IMR-90 (cell line): ENCODE data around the gene PID1. TPM values are rescaled to one million over a fixed set of nuclear protein-coding genes. Genes with fewer than 3 reads are reported as not detected.

Experiments
- ATAC-seq: fragments of 200-7000 bp; cut with Tn5 transposase; 2 replicates; pipeline ENCODE4 v1.9.1; 2020; ENCODE audit warnings: low read depth, mild to moderate bottlenecking, moderate library complexity
- BruUV-seq: library from RNA; stranded (reverse); fragments of 400-500 nt; replicated peaks from 2 replicates; lab custom pipeline; 2021; lab: Mats Ljungman, UMichigan
- CTCF ChIA-PET: fragments of 300-600 bp; formaldehyde crosslinking; extraction: SDS; loops from one replicate; lab custom pipeline; 2021; ENCODE audit warnings: antibody characterized with exemption; lab: Yijun Ruan, JAX
- POLR2A ChIA-PET: fragments of 300-600 bp; sonication (Branson Sonifier 250); formaldehyde crosslinking; loops from one replicate; lab custom pipeline; 2022; ENCODE audit warnings: antibody characterized with exemption; ENCODE audit not compliant: unreplicated experiment; lab: Charles Lee
- DNase-seq: peaks from one replicate; pipeline ENCODE4 v3.0.0; 2013
- H2AFZ ChIP-seq: replicated peaks from 2 replicates; pipeline ENCODE3; 2013; ENCODE audit warnings: low read length, mild to moderate bottlenecking; ENCODE audit not compliant: poor library complexity
- H2AK5ac ChIP-seq: 2 replicates; pipeline ENCODE4 v1.6.1; 2013; ENCODE audit warnings: low read depth, low read length, inconsistent platforms
- H2AK9ac ChIP-seq: replicated peaks from 2 replicates; pipeline ENCODE3; 2013; ENCODE audit warnings: mild to moderate bottlenecking, low read depth, low read length, moderate library complexity; ENCODE audit not compliant: poor library complexity
- H2BK120ac ChIP-seq: 2 replicates; pipeline ENCODE4 v1.6.1; 2013; ENCODE audit warnings: low read depth, low read length, inconsistent platforms
- H2BK15ac ChIP-seq: 3 replicates; pipeline ENCODE4 v1.6.1; 2013; ENCODE audit warnings: low read depth, low read length, inconsistent platforms
- H2BK20ac ChIP-seq: 2 replicates; pipeline ENCODE4 v1.6.1; 2013; ENCODE audit warnings: low read depth, mild to moderate bottlenecking, inconsistent platforms, low read length, moderate library complexity
- H2BK5ac ChIP-seq: 2 replicates; pipeline ENCODE4 v1.6.1; 2013; ENCODE audit warnings: mild to moderate bottlenecking, low read depth, low read length, inconsistent platforms; ENCODE audit not compliant: poor library complexity, severe bottlenecking
- H3K14ac ChIP-seq: replicated peaks from 2 replicates; pipeline ENCODE4 v1.6.1; 2013; ENCODE audit warnings: low read depth, low read length, inconsistent platforms
- H3K18ac ChIP-seq: 2 replicates; pipeline ENCODE4 v1.6.1; 2013; ENCODE audit warnings: low read depth, low read length, control low read depth
- H3K23ac ChIP-seq: 2 replicates; pipeline ENCODE4 v1.6.1; 2013; ENCODE audit warnings: low read depth, low read length, inconsistent platforms
- H3K27ac ChIP-seq: 2 replicates; pipeline ENCODE4 v1.5.1; 2013; ENCODE audit warnings: mild to moderate bottlenecking, control low read depth, low read length; ENCODE audit not compliant: insufficient read depth
- H3K27me3 ChIP-seq: 2 replicates; pipeline ENCODE4 v1.6.1; 2013; ENCODE audit warnings: low read length; ENCODE audit not compliant: control insufficient read depth, insufficient read depth
- H3K36me3 ChIP-seq: 2 replicates; pipeline ENCODE4 v1.6.1; 2013; ENCODE audit warnings: low read length, mixed read lengths; ENCODE audit not compliant: control insufficient read depth, insufficient read depth
- H3K4ac ChIP-seq: 2 replicates; pipeline ENCODE4 v1.6.1; 2013; ENCODE audit warnings: low read depth, low read length, inconsistent platforms
- H3K4me1 ChIP-seq: 2 replicates; pipeline ENCODE4 v1.6.1; 2013; ENCODE audit warnings: low read length, mixed read lengths; ENCODE audit not compliant: control insufficient read depth, insufficient read depth
- H3K4me2 ChIP-seq: 2 replicates; pipeline ENCODE4 v1.6.1; 2013; ENCODE audit warnings: low read depth, mild to moderate bottlenecking, control low read depth, low read length, moderate library complexity
- H3K4me3 ChIP-seq: 2 replicates; pipeline ENCODE4 v1.5.1; 2013; ENCODE audit warnings: low read depth, mild to moderate bottlenecking, control low read depth, low read length, moderate library complexity; ENCODE audit not compliant: insufficient read depth
- H3K56ac ChIP-seq: 2 replicates; pipeline ENCODE4 v1.6.1; 2013; ENCODE audit warnings: low read length, inconsistent platforms; ENCODE audit not compliant: insufficient read depth; ENCODE audit errors: extremely low read depth
- H3K79me1 ChIP-seq, 2 experiments: 2 replicates each; pipeline ENCODE4 v1.6.1; 2013; ENCODE audit warnings: low read length in 2 of 2, inconsistent platforms in 1 of 2, low read depth in 1 of 2
- H3K9ac ChIP-seq: 2 replicates; pipeline ENCODE4 v1.6.1; 2013; ENCODE audit warnings: low read depth, low read length, control low read depth
- H3K9me1 ChIP-seq: 2 replicates; pipeline ENCODE4 v1.6.1; 2013; ENCODE audit warnings: low read length, inconsistent platforms; ENCODE audit not compliant: insufficient read depth
- H3K9me3 ChIP-seq: 2 replicates; pipeline ENCODE4 v1.6.1; 2013; ENCODE audit warnings: low read length; ENCODE audit not compliant: control insufficient read depth, insufficient read depth
- H4K20me1 ChIP-seq: 2 replicates; pipeline ENCODE4 v1.6.1; 2013; ENCODE audit warnings: low read length, inconsistent platforms; ENCODE audit not compliant: insufficient read depth
- H4K5ac ChIP-seq: 2 replicates; pipeline ENCODE4 v1.6.1; 2013; ENCODE audit warnings: mild to moderate bottlenecking, low read depth, low read length, control low read depth
- H4K8ac ChIP-seq, 2 experiments: 2 replicates each; pipeline ENCODE4 v1.6.1; 2013; ENCODE audit warnings: low read depth in 2 of 2, low read length in 2 of 2, control low read depth in 1 of 2, inconsistent platforms in 1 of 2
- H4K91ac ChIP-seq: 2 replicates; pipeline ENCODE4 v1.6.1; 2013; ENCODE audit warnings: low read depth, low read length, inconsistent platforms; ENCODE audit not compliant: insufficient read depth
- ELK1 ChIP-seq: fragments of 150-350 bp; IDR thresholded peaks from 2 replicates; pipeline ENCODE4 v1.6.1; 2016; ENCODE audit warnings: low read depth, mild to moderate bottlenecking, low read length, moderate library complexity, borderline replicate concordance
- FOS ChIP-seq: fragments of 150-350 bp; IDR thresholded peaks from 2 replicates; pipeline ENCODE4 v1.6.1; 2016; ENCODE audit warnings: low read depth, low read length
- MAFK ChIP-seq: IDR thresholded peaks from 2 replicates; pipeline ENCODE4 v1.6.1; 2012; ENCODE audit warnings: low read depth, low read length, improper control_type of control experiment
- MAZ ChIP-seq: IDR thresholded peaks from 2 replicates; pipeline ENCODE4 v1.6.1; 2012; ENCODE audit warnings: low read depth, mild to moderate bottlenecking, low read length, improper control_type of control experiment, moderate library complexity, borderline replicate concordance
- MXI1 ChIP-seq: IDR thresholded peaks from 2 replicates; pipeline ENCODE4 v1.6.1; 2012; ENCODE audit warnings: low read depth, mild to moderate bottlenecking, low read length, moderate library complexity, borderline replicate concordance
- NFE2L2 ChIP-seq: fragments of 150-350 bp; IDR thresholded peaks from 2 replicates; pipeline ENCODE4 v1.6.1; 2016; ENCODE audit warnings: low read depth, mild to moderate bottlenecking, low read length
- RFX5 ChIP-seq: IDR thresholded peaks from 2 replicates; pipeline ENCODE4 v1.8.0; 2012; ENCODE audit warnings: low read depth, mild to moderate bottlenecking, low read length, moderate library complexity
- WGBS, 2 experiments: methylation state at CpG; one replicate each; pipeline versions ENCODE4 v1.1.5 to v1.1.7; 2013; ENCODE audit warnings: missing lambda C conversion rate in 2 of 2; ENCODE audit not compliant: insufficient read length in 1 of 2; ENCODE audit errors: extremely low coverage in 2 of 2; 5-methylcytosine and 5-hydroxymethylcytosine counted together
- dilution Hi-C: fragments of 300-500 bp; cut with HindIII; formaldehyde crosslinking; loops from one replicate; pipeline ENCODE4 v1.14.3; 2018; ENCODE audit warnings: low sequenced_read_pairs; ENCODE audit not compliant: unreplicated experiment
- in situ Hi-C: fragments of 300-500 bp; cut with MboI; formaldehyde crosslinking; loops from 3 replicates; pipeline ENCODE4 v1.14.3; 2019; ENCODE audit warnings: low sequenced_read_pairs, inconsistent platforms, mixed read lengths
- intact Hi-C: fragments of 100-400 bp; cut with micrococcal nuclease; formaldehyde crosslinking; loops from 2 replicates; pipeline ENCODE4 v1.10.0; 2022
- polyA plus RNA-seq, 3 experiments: library from polyadenylated mRNA; depleted of rRNA; stranded (reverse); fragments of >200 nt; gene quantifications; 2 replicates each; pipeline ENCODE4 v1.2.3, GENCODE V29; 2012; ENCODE audit warnings: low replicate concordance in 1 of 3
- total RNA-seq: library from RNA; depleted of rRNA; stranded (reverse); fragments of >200 nt; gene quantifications from 2 replicates; pipeline ENCODE4 v1.2.3, GENCODE V29; 2012

PID1 gene
- total and polyA plus RNA-seq, 2 of the 4 experiments (the other 2 are of a cell fraction), result 0.90 to 1.9 TPM

DNA sequence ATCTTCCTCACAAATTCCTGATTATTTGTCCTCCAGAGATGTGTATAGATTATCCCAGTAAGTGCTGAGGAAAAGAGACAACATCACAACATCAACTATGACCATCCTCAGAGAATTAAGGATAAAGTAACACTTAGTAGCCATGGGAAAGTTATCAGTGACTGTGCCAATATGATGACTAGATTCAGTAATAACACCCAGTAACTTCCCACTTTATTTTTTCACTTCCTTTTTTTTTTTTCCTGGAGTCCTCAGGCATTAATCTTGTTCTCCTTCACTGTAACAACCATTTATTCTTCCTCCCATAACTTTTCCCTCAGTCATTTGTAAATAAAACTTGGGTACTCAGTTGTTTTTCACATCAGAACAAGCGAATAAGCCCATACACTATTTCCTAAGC is 16.7 kb upstream of the PID1 start:
- no peak overlapping the region for H3K9ac ChIP-seq
- ChIA-PET POLR2A (no interaction called here), CTCF (no interaction called here)
- H3K27me3 ChIP-seq, result no peaks in the 10 kb centered on the region
- no peaks in the 10 kb centered on the region for H3K9me1 ChIP-seq
- no peak overlapping the region for H3K56ac ChIP-seq
- H4K91ac ChIP-seq, result no peak overlapping the region
- H3K4me2 ChIP-seq, result no peak overlapping the region
- H3K27ac ChIP-seq, result no peak overlapping the region
- dilution Hi-C loops, result no loop called here
- H3K79me1 ChIP-seq, result no peaks in the 10 kb centered on the region
- no peak overlapping the region for H2BK120ac ChIP-seq
- H3K4ac ChIP-seq, result no peak overlapping the region
- H2BK15ac ChIP-seq, result no peak overlapping the region
- H2AK5ac ChIP-seq, result no peak overlapping the region
- ATAC-seq, result no peak
- no peak overlapping the region for H3K23ac ChIP-seq
- H3K14ac ChIP-seq, result no peak overlapping the region
- in situ Hi-C loops, result no loop called here
- no peak for TF ChIP-seq MAZ
- TF ChIP-seq NFE2L2, result no peak
- no peak for TF ChIP-seq MAFK
- no peak for TF ChIP-seq ELK1
- TF ChIP-seq RFX5, result no peak
- no peak for TF ChIP-seq MXI1
- no peak for TF ChIP-seq FOS
- H3K4me1 ChIP-seq, result no peaks in the 10 kb centered on the region
- H2AFZ ChIP-seq, result no peak overlapping the region
- no peak overlapping the region for H3K4me3 ChIP-seq
- intact Hi-C loops, result no loop called here
- BruUV-seq, result no TSS peak
- no peak overlapping the region for H2BK20ac ChIP-seq
- no peak overlapping the region for H2AK9ac ChIP-seq
- H4K8ac ChIP-seq, result no peak overlapping the region
- no peak overlapping the region for H2BK5ac ChIP-seq
- H3K18ac ChIP-seq, result no peak overlapping the region
- DNase-seq, result no peak
- no peaks in the 10 kb centered on the region for H3K36me3 ChIP-seq
- H4K20me1 ChIP-seq, result no peaks in the 10 kb centered on the region
- no peak overlapping the region for H4K5ac ChIP-seq
- no CpG with 5 or more reads among the region's 1 CpG for WGBS, 2 experiments
- H3K9me3 ChIP-seq, result no peaks in the 10 kb centered on the region
